GM13977 (cell line): ENCODE results near the gene GPR152.
A peak's percentile ranks its signal among the peaks of the same experiment; 100 is the strongest.

ENCODE experiments used
- DNase-seq: peaks from one replicate; pipeline ENCODE4 v3.0.0; 2012; ENCODE audit warnings: low spot score
- CTCF ChIP-seq: IDR thresholded peaks from 2 replicates; pipeline ENCODE4 v1.5.1; 2012; ENCODE audit warnings: mild to moderate bottlenecking, control low read depth; ENCODE audit not compliant: insufficient read depth; ENCODE audit errors: extremely low read depth, missing control alignments
- in situ Hi-C: fragments of 300-500 bp; cut with MboI; formaldehyde crosslinking; loops from one replicate; pipeline ENCODE4 v1.12.0; 2022; ENCODE audit warnings: low sequenced_read_pairs, low pct_unique_long_range_greater_than_20kb, mixed read lengths, inconsistent platforms; ENCODE audit not compliant: unreplicated experiment

The GPR152 gene

GRCh38 chr11:67401495-67402191 is 50.9 kb downstream of the GPR152 start, which contains the start of gene PPP1CA:
Gene PPP1CA, minus strand, starts transcription at chr11:67401858. Its CDS starts 76 bp downstream, at chr11:67401782.
- DNase-seq: peak; percentile 100
- peak; percentile 52 for TF ChIP-seq CTCF
- in situ Hi-C loops: loop anchor here (10.0 kb wide), 1 partner anchor 63 kb away; the partner anchor contains the start of gene TMEM134
